WTC11 (cell line): ENCODE measurements around the gene ASIC1.

ENCODE experiments used
- ATF2 ChIP-seq: sonication (generic); formaldehyde crosslinking; IDR thresholded peaks from 2 replicates; pipeline ENCODE4 v1.8.1; 2022; ENCODE audit warnings: low read depth, missing genetic modification reagents, borderline replicate concordance
- CTCF ChIP-seq: fragments of 200-600 bp; IDR thresholded peaks from 2 replicates; pipeline ENCODE4 v1.8.0; 2022; ENCODE audit warnings: antibody characterized with exemption
- IRF2 ChIP-seq: sonication (generic); formaldehyde crosslinking; IDR thresholded peaks from 2 replicates; pipeline ENCODE4 v1.8.0; 2022; ENCODE audit warnings: low read depth, missing genetic modification reagents, borderline replicate concordance
- OVOL2 ChIP-seq: fragments of 250-450 bp; sonication (Bioruptor Pico); IDR thresholded peaks from 2 replicates; pipeline ENCODE4 v1.9.0; 2021; ENCODE audit warnings: mild to moderate bottlenecking, borderline replicate concordance
- RELA ChIP-seq: sonication (generic); formaldehyde crosslinking; IDR thresholded peaks from 2 replicates; pipeline ENCODE4 v1.8.1; 2022; ENCODE audit warnings: missing genetic modification reagents, mild to moderate bottlenecking, borderline replicate concordance
- SMAD4 ChIP-seq: sonication (generic); formaldehyde crosslinking; IDR thresholded peaks from 2 replicates; pipeline ENCODE4 v1.8.0; 2022; ENCODE audit warnings: mild to moderate bottlenecking, missing genetic modification reagents
- STAT6 ChIP-seq: sonication (generic); formaldehyde crosslinking; conservative IDR thresholded peaks from 2 replicates; pipeline ENCODE4 v1.8.1; 2023; ENCODE audit warnings: mild to moderate bottlenecking, low read depth, missing genetic modification reagents, moderate library complexity
- TF ChIP-seq, protein P1 (sequence below): sonication (generic); formaldehyde crosslinking; conservative IDR thresholded peaks from 2 replicates; pipeline ENCODE4 v1.8.1; 2022; ENCODE audit warnings: mild to moderate bottlenecking, missing genetic modification reagents

DNA sequence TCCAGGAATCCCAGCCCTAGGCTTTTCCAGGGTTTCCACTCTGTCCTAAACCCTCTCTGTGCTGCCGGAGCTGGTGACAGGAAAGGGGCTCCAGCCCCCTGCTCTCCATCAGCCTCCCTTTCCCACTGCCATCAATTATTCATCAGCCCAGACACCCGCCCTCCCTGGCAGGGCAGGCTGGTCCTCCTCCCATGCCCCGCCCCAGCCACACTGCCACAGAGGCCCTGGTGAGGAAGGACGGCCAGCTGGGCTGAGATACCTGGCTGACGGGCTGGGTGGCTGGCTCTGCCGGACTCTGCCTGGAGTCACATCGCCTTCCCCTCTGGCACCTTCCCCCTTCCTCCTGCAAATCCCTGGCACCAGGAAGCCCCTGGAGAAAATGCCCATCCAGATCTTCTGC, 15.8 kb downstream of the ASIC1 start:
- TF ChIP-seq CTCF: no peak
- TF ChIP-seq OVOL2 (CRISPR knock-in tag): no peak
- no peak for TF ChIP-seq RELA (CRISPR knock-in tag)
- TF ChIP-seq, protein P1, sequence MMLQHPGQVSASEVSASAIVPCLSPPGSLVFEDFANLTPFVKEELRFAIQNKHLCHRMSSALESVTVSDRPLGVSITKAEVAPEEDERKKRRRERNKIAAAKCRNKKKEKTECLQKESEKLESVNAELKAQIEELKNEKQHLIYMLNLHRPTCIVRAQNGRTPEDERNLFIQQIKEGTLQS: no peak
- TF ChIP-seq STAT6 (CRISPR knock-in tag): no peak
- TF ChIP-seq IRF2: no peak
- no peak for TF ChIP-seq SMAD4 (CRISPR knock-in tag)
- TF ChIP-seq ATF2 (CRISPR knock-in tag): no peak
